Lung (tissue), 12 donors: Measurements from ENCODE around the gene EYS. TPM values are rescaled to one million over a fixed set of nuclear protein-coding genes. Genes with fewer than 3 reads are reported as not detected.

ENCODE experiments used
- ATAC-seq: fragments of 200-7000 bp; cut with Tn5 transposase; one replicate; pipeline ENCODE4 v1.9.1; 2020; ENCODE audit warnings: moderate number of reproducible peaks; ENCODE audit not compliant: insufficient read depth, low FRiP score
- DNase-seq, 3 donors: peaks; one replicate each; pipeline ENCODE4 v3.0.0-alpha.2; 2013 to 2017
- H3K27ac ChIP-seq, 2 donors: one replicate each; pipeline ENCODE4 v1.5.1; 2013; ENCODE audit warnings: mild to moderate bottlenecking in 2 of 2, moderate library complexity in 2 of 2, control low read depth in 1 of 2, inconsistent platforms in 1 of 2, low read depth in 1 of 2, low read length in 1 of 2
- H3K27me3 ChIP-seq, 3 donors: one replicate each; pipeline ENCODE4 v1.5.1; 2013; ENCODE audit warnings: low read length in 2 of 3; ENCODE audit not compliant: control insufficient read depth in 3 of 3, insufficient read depth in 3 of 3
- H3K36me3 ChIP-seq, 4 donors: one replicate each; pipeline ENCODE4 v1.5.1; 2013; ENCODE audit warnings: low read length in 4 of 4, mild to moderate bottlenecking in 1 of 4, moderate library complexity in 1 of 4; ENCODE audit not compliant: control insufficient read depth in 4 of 4, insufficient read depth in 4 of 4
- H3K4me1 ChIP-seq, 5 donors: one replicate each; pipeline ENCODE4 v1.5.1; 2013; ENCODE audit warnings: low read length in 5 of 5, mild to moderate bottlenecking in 2 of 5, moderate library complexity in 1 of 5; ENCODE audit not compliant: control insufficient read depth in 5 of 5, insufficient read depth in 5 of 5
- H3K4me3 ChIP-seq: one replicate; pipeline ENCODE4 v1.5.1; 2013; ENCODE audit warnings: mild to moderate bottlenecking, control low read depth, moderate library complexity
- H3K9ac ChIP-seq, 2 donors: one replicate each; pipeline ENCODE4 v1.5.1; 2013; ENCODE audit warnings: low read length in 2 of 2, control low read depth in 1 of 2; ENCODE audit not compliant: insufficient read depth in 1 of 2
- H3K9me3 ChIP-seq, 4 donors: one replicate each; pipeline ENCODE4 v1.5.1; 2013; ENCODE audit warnings: low read length in 3 of 4, mild to moderate bottlenecking in 1 of 4, moderate library complexity in 1 of 4; ENCODE audit not compliant: control insufficient read depth in 4 of 4, insufficient read depth in 3 of 4
- WGBS, 2 donors: extraction: QIAGEN DNeasy Blood & Tissue Kit; methylation state at CpG; one replicate each; pipeline ENCODE4 v1.1.7; 2013; 5-methylcytosine and 5-hydroxymethylcytosine counted together
- polyA plus RNA-seq, 2 donors: library from polyadenylated mRNA; stranded (reverse); fragments of 200-250 nt; gene quantifications; one replicate each; pipeline ENCODE4 v1.2.1, GENCODE V29; 2013
- total RNA-seq, 2 donors: library from RNA; depleted of rRNA in 1 of 2; stranded (reverse); fragments of >200 nt in 1 of 2; gene quantifications; one replicate each; pipeline ENCODE4 v1.2.1, GENCODE V29; 2014 to 2021
- TF ChIP-seq, protein P1 (sequence below): IDR thresholded peaks from 2 replicates; pipeline ENCODE4 v1.5.1; 2012; ENCODE audit warnings: mild to moderate bottlenecking; ENCODE audit errors: control extremely low read depth, extremely low read depth
- donor health status: control.
- donor health status: control.
- donor health status: Bipolar disorder and iron deficiency.
- donor health status: healthy.
- donor health status: DM: yes; HTN: yes; CAD: no.

EYS gene
- total and polyA plus RNA-seq, 4 donors, result 0.06 to 0.34 (median 0.12) TPM

DNA sequence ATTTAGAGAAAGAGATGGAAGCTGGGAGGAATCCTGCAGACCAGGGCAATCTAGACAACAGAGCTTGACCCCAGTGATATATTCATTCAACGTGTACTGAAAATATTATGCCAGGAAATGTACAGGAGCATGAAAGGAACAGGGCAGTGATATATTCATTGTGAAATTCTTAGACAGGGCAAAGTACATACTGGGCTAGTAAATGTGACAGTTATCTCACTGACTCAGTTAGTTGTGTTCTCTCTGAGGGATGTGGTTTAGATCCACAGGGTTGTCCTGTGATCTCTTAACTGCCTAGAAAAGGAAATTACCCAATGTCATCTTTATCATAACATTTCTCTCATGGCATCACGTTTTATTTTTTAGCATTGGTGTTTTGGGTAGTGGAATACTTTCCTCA lies 891.3 kb downstream of the EYS start:
- peaks cover 0 to 4% (median 0%) of the 10 kb centered on the region in 4 donors for H3K9me3 ChIP-seq
- H3K4me1 ChIP-seq, result no peaks in the 10 kb centered on the region
- ATAC-seq (no peak), DNase-seq (no peak)
- no peak overlapping the region for H3K9ac ChIP-seq
- H3K36me3 ChIP-seq, result no peaks in the 10 kb centered on the region
- TF ChIP-seq, protein P1, sequence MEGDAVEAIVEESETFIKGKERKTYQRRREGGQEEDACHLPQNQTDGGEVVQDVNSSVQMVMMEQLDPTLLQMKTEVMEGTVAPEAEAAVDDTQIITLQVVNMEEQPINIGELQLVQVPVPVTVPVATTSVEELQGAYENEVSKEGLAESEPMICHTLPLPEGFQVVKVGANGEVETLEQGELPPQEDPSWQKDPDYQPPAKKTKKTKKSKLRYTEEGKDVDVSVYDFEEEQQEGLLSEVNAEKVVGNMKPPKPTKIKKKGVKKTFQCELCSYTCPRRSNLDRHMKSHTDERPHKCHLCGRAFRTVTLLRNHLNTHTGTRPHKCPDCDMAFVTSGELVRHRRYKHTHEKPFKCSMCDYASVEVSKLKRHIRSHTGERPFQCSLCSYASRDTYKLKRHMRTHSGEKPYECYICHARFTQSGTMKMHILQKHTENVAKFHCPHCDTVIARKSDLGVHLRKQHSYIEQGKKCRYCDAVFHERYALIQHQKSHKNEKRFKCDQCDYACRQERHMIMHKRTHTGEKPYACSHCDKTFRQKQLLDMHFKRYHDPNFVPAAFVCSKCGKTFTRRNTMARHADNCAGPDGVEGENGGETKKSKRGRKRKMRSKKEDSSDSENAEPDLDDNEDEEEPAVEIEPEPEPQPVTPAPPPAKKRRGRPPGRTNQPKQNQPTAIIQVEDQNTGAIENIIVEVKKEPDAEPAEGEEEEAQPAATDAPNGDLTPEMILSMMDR, result no peak
- 26 to 34% methylated on average over 2 of the region's 2 CpGs for WGBS, 2 donors
- H3K4me3 ChIP-seq, result no peak overlapping the region
- H3K27me3 ChIP-seq, result no peaks in the 10 kb centered on the region
- H3K27ac ChIP-seq, result no peak overlapping the region

DNA sequence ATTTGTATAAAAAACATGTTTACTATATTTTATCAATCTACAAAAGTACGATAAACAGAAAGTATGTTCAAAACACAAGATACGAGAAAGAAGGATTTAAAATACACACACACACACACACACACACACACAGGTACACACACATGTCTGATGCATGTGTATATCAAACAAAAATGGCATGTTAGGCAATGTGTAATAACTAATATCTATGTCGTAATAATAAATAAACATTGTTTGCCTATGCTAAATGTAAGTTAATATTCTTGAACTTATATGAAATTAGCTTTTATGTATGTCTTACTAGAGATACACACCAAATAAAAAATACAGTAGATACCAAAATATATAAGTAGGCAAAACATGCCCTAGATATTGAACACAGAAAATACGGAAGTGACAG lies 894.9 kb downstream of the EYS start:
- H3K9ac ChIP-seq, result no peak overlapping the region
- TF ChIP-seq, protein P1, result no peak
- peaks cover 0 to 4% (median 0%) of the 10 kb centered on the region in 4 donors for H3K9me3 ChIP-seq

DNA sequence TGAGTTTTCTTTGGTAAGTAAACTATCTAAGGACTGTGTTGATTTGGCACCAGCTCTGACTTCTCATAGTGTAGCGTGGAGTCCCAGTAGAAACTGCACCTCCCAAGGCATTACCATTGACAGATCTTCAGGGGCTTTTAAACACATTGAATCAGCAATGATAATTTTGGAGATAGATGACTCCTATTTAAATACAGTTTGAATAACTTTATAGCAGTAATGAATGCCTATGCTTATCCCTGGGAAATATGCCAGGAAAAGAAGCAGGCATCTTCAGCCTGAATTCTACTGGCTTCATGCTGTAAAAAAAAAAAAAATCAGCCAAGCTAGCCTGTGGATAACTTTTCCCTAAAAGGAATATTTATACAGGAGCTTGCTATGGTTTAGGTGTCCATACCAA lies 895.9 kb downstream of the EYS start:
- peaks cover 0 to 2% (median 0%) of the 10 kb centered on the region in 4 donors for H3K9me3 ChIP-seq
- 80 to 88% methylated on average over 1 of the region's 1 CpG for WGBS, 2 donors
- DNase-seq (peak in 2 of 3 donors; percentile 13 to 60), ATAC-seq (no peak)
- TF ChIP-seq, protein P1, result no peak
- H3K27me3 ChIP-seq, result no peaks in the 10 kb centered on the region
- no peak overlapping the region for H3K27ac ChIP-seq
- no peak overlapping the region for H3K4me3 ChIP-seq
- H3K36me3 ChIP-seq, result no peaks in the 10 kb centered on the region
- no peaks in the 10 kb centered on the region for H3K4me1 ChIP-seq
- H3K9ac ChIP-seq, result no peak overlapping the region

More for the DNA sequence above, 894.9 kb downstream of the EYS start:
- Histone ChIP-seq H3K4me1 (no peaks in the 10 kb centered on the region), H3K4me3 (no peak overlapping the region), H3K36me3 (no peaks in the 10 kb centered on the region), H3K27me3 (no peaks in the 10 kb centered on the region), H3K27ac (no peak overlapping the region)
- ATAC-seq, result no peak
- 79 to 94% methylated on average over 4 of the region's 4 CpGs for WGBS, 2 donors
- no peak for DNase-seq

DNA sequence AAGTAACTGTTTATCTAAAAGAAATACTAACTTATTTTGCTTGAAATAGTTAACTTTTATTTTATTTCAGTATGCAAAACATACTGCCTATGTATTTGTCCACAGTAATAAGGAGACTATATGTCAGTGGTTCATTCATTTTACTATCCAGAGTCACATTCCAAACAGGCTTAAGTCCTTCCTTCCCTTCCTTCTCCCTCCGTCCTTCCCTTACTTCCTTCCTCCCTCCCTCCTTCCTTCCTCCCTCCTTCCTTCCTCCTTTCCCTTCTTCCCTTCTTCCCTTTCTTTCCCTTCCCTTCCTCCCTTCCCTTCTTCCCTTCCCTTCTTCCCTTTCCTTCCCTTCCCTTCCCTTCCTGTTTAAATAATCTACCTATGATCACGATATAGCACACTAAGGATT lies 899.2 kb downstream of the EYS start:
- Histone ChIP-seq H3K4me3 (no peak overlapping the region), H3K27me3 (no peaks in the 10 kb centered on the region), H3K36me3 (no peaks in the 10 kb centered on the region), H3K4me1 (no peaks in the 10 kb centered on the region), H3K9me3 (peaks cover 0 to 6% (median 1%) of the 10 kb centered on the region in 4 donors), H3K9ac (no peak overlapping the region), H3K27ac (no peak overlapping the region)
- DNase-seq (no peak), ATAC-seq (no peak)
- WGBS, 2 donors, result 46 to 56% methylated on average over 2 of the region's 2 CpGs
- TF ChIP-seq, protein P1, result no peak
